SKM-1 treated with dmso at 0.1 percent for 144 hours (cell line): Measurements from ENCODE around the gene CDC42SE1.
"Not testable (repeated sequence)": the region's sequence is repeated elsewhere in the genome, so short reads cannot be mapped to it uniquely, and the experiment has no call there.

Source experiments
- DNase-seq: peaks from one replicate; lab custom pipeline; 2025; ENCODE audit not compliant: unreplicated experiment; lab: John Stamatoyannopoulos, UW

CDC42SE1 gene

GRCh38 chr1:151059109-151060006 is at the start of gene CDC42SE1:
Gene CDC42SE1, minus strand, starts transcription at chr1:151059622. Its CDS starts 3,892 bp downstream, at chr1:151055730.
- peak; percentile 95 for DNase-seq

GRCh38 chr1:151108331-151108730 is 48.9 kb upstream of the CDC42SE1 start:
- no peak for DNase-seq

GRCh38 chr1:151106894-151107293 is 47.5 kb upstream of the CDC42SE1 start:
- DNase-seq = no peak

GRCh38 chr1:151104630-151105029 is 45.2 kb upstream of the CDC42SE1 start:
- no peak for DNase-seq

- no peak for DNase-seq
Observed at GRCh38 chr1:151098126-151098525, 38.7 kb upstream of the CDC42SE1 start.

- DNase-seq = not testable (repeated sequence)
Observed at GRCh38 chr1:151097426-151097825, 38.0 kb upstream of the CDC42SE1 start.

GRCh38 chr1:151085953-151086559 is 26.6 kb upstream of the CDC42SE1 start:
- no peak for DNase-seq

GRCh38 chr1:151072224-151072623 is 12.8 kb upstream of the CDC42SE1 start:
- DNase-seq = no peak

GRCh38 chr1:151070474-151071276 is 11.3 kb upstream of the CDC42SE1 start, which contains the start of gene GABPB2:
Gene GABPB2, plus strand, starts transcription at chr1:151070761. Its CDS starts 17,429 bp downstream, at chr1:151088190.
- DNase-seq = peak; percentile 96

- no peak for DNase-seq
Observed at GRCh38 chr1:151069103-151069486, 9.7 kb upstream of the CDC42SE1 start.

- DNase-seq = no peak
Observed at GRCh38 chr1:151067185-151067584, 7.8 kb upstream of the CDC42SE1 start.

- DNase-seq = no peak
Observed at GRCh38 chr1:151065089-151065645, 5.7 kb upstream of the CDC42SE1 start.

GRCh38 chr1:151062741-151063371 is 3.4 kb upstream of the CDC42SE1 start:
- no peak for DNase-seq

- DNase-seq = no peak
Observed at GRCh38 chr1:151061704-151062103, 2.3 kb upstream of the CDC42SE1 start.

- DNase-seq = no peak
Observed at GRCh38 chr1:151060657-151061421, 1.4 kb upstream of the CDC42SE1 start.

- DNase-seq = no peak
Observed at GRCh38 chr1:151060007-151060656, 710 bp upstream of the CDC42SE1 start, which contains the start of gene MLLT11. Gene MLLT11, plus strand, starts transcription at chr1:151060397. Its CDS starts 6,828 bp downstream, at chr1:151067225.

GRCh38 chr1:151058692-151059091 is 730 bp downstream of the CDC42SE1 start:
- DNase-seq = no peak

GRCh38 chr1:151056149-151056548 is 3.3 kb downstream of the CDC42SE1 start:
- peak; percentile 51 for DNase-seq

- DNase-seq = no peak
Observed at GRCh38 chr1:151055581-151055980, 3.8 kb downstream of the CDC42SE1 start.
